Measurements from ENCODE around the gene DDT. TPM values are rescaled to one million over a fixed set of nuclear protein-coding genes. Genes with fewer than 3 reads are reported as not detected.
"Not testable (repeated sequence)": the region's sequence is repeated elsewhere in the genome, so short reads cannot be mapped to it uniquely, and the experiment has no call there.

Gene DDT
- total RNA-seq: 72.3 and 74.0 TPM in 2 replicates
- long read RNA-seq, transcript DDT-202 (3 exons, 713 nt): major isoform, 6 of 7 reads
- long read RNA-seq, partial matches to known transcripts: 0 of 7 reads
- long read RNA-seq, other reads (novel, unspliced or antisense): 0 of 7 reads

- H3K9me3 Mint-ChIP-seq; H3K27me3 Mint-ChIP-seq (ENCODE audit: low read depth); DNase-seq (ENCODE audit: low read depth, low spot score); H3K4me1 Mint-ChIP-seq; H3K4me3 Mint-ChIP-seq; H3K27ac Mint-ChIP-seq (ENCODE audit: unreplicated experiment): not testable (repeated sequence)
- peaks cover 12% of the 10 kb centered on the region for H3K36me3 Mint-ChIP-seq (ENCODE audit: low read depth)
Measured at GRCh38 chr22:23974345-23974744, at the start of gene DDT. TSS of gene DDT (minus strand) at chr22:23974441. CDS start at chr22:23974414, 27 bp downstream.

- Mint-ChIP-seq H3K9me3 (peaks cover 5% of the 10 kb centered on the region), H3K27me3 (ENCODE audit: low read depth) (no peaks in the 10 kb centered on the region), H3K4me3 (no peak overlapping the region), H3K4me1 (no peaks in the 10 kb centered on the region), H3K36me3 (ENCODE audit: low read depth) (peaks cover 10% of the 10 kb centered on the region), H3K27ac (ENCODE audit: unreplicated experiment) (no peak overlapping the region)
- TF ChIP-seq CTCF (conservative IDR thresholded peaks at IDR 0.05): no peak
- DNase-seq (ENCODE audit: low read depth, low spot score): no peak
Measured at GRCh38 chr22:24023204-24023789, 49.1 kb upstream of the DDT start.

GRCh38 chr22:24021304-24021703, 47.1 kb upstream of the DDT start:
- no peak for TF ChIP-seq CTCF (conservative IDR thresholded peaks at IDR 0.05)
- Mint-ChIP-seq H3K9me3 (peaks cover 5% of the 10 kb centered on the region), H3K27me3 (ENCODE audit: low read depth) (no peaks in the 10 kb centered on the region), H3K4me3 (no peak overlapping the region), H3K36me3 (ENCODE audit: low read depth) (peaks cover 18% of the 10 kb centered on the region), H3K27ac (ENCODE audit: unreplicated experiment) (no peak overlapping the region), H3K4me1 (no peaks in the 10 kb centered on the region)
- no peak for DNase-seq (ENCODE audit: low read depth, low spot score)

GRCh38 chr22:24016156-24016555, 41.9 kb upstream of the DDT start:
- Mint-ChIP-seq H3K27me3 (ENCODE audit: low read depth) (no peaks in the 10 kb centered on the region), H3K4me3 (peak overlapping the region; percentile 33), H3K36me3 (ENCODE audit: low read depth) (peaks cover 10% of the 10 kb centered on the region), H3K27ac (ENCODE audit: unreplicated experiment) (no peak overlapping the region), H3K4me1 (peaks cover 23% of the 10 kb centered on the region), H3K9me3 (no peaks in the 10 kb centered on the region)
- DNase-seq (ENCODE audit: low read depth, low spot score): no peak
- TF ChIP-seq CTCF (conservative IDR thresholded peaks at IDR 0.05): no peak

- peak overlapping the region; percentile 96 for H3K4me3 Mint-ChIP-seq
- peak overlapping the region; percentile 78 for H3K27ac Mint-ChIP-seq (ENCODE audit: unreplicated experiment)
- peaks cover 7% of the 10 kb centered on the region for H3K36me3 Mint-ChIP-seq (ENCODE audit: low read depth)
- no peak for DNase-seq (ENCODE audit: low read depth, low spot score)
- TF ChIP-seq CTCF (conservative IDR thresholded peaks at IDR 0.05): no peak
- no peaks in the 10 kb centered on the region for H3K27me3 Mint-ChIP-seq (ENCODE audit: low read depth)
- peaks cover 43% of the 10 kb centered on the region for H3K4me1 Mint-ChIP-seq
- peaks cover 3% of the 10 kb centered on the region for H3K9me3 Mint-ChIP-seq
Measured at GRCh38 chr22:24011735-24012068, 37.5 kb upstream of the DDT start.

GRCh38 chr22:24010018-24010391, 35.8 kb upstream of the DDT start:
- H3K4me1 Mint-ChIP-seq: peaks cover 43% of the 10 kb centered on the region
- TF ChIP-seq CTCF (conservative IDR thresholded peaks at IDR 0.05): no peak
- H3K9me3 Mint-ChIP-seq: peaks cover 3% of the 10 kb centered on the region
- H3K36me3 Mint-ChIP-seq (ENCODE audit: low read depth): no peaks in the 10 kb centered on the region
- peak overlapping the region; percentile 82 for H3K4me3 Mint-ChIP-seq
- H3K27me3 Mint-ChIP-seq (ENCODE audit: low read depth): no peaks in the 10 kb centered on the region
- no peak for DNase-seq (ENCODE audit: low read depth, low spot score)
- peak overlapping the region; percentile 6 for H3K27ac Mint-ChIP-seq (ENCODE audit: unreplicated experiment)
